ENCODE measurements around the gene ADGRG7. TPM values are rescaled to one million over a fixed set of nuclear protein-coding genes. Genes with fewer than 3 reads are reported as not detected.

ADGRG7 gene
- total RNA-seq, 6 experiments from 2014 or later = not detected

- Mint-ChIP-seq H3K4me1 (ENCODE audit: low read depth) (peaks cover 34% of the 10 kb centered on the region), H3K36me3 (ENCODE audit: low read depth) (peaks cover 4% of the 10 kb centered on the region; the same call in 1 of the 2 replicates), H3K27me3 (ENCODE audit: insufficient read depth) (no peaks in the 10 kb centered on the region)
Observed at GRCh38 chr3:100563652-100564211, 45.7 kb upstream of the ADGRG7 start.

DNA sequence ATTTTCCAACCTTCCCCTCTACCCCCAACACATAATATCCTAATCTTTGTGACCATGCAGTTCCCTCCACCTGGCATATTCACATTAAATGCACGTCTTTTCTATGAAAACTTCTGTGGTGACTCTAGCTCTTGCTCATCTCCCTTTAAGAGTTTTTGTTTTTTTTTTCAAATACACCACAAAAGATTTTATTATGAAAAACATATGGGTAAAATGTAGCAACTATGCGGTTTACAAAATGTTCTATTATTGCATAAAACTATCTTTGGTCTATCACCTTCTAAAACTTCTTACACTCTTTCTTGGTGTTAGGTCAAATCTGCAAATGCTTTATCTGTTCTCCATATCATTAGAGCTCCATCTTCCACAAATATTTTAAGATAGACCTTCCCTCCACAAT is 38.6 kb upstream of the ADGRG7 start:
- no peak for DNase-seq
- TF ChIP-seq, protein P1, sequence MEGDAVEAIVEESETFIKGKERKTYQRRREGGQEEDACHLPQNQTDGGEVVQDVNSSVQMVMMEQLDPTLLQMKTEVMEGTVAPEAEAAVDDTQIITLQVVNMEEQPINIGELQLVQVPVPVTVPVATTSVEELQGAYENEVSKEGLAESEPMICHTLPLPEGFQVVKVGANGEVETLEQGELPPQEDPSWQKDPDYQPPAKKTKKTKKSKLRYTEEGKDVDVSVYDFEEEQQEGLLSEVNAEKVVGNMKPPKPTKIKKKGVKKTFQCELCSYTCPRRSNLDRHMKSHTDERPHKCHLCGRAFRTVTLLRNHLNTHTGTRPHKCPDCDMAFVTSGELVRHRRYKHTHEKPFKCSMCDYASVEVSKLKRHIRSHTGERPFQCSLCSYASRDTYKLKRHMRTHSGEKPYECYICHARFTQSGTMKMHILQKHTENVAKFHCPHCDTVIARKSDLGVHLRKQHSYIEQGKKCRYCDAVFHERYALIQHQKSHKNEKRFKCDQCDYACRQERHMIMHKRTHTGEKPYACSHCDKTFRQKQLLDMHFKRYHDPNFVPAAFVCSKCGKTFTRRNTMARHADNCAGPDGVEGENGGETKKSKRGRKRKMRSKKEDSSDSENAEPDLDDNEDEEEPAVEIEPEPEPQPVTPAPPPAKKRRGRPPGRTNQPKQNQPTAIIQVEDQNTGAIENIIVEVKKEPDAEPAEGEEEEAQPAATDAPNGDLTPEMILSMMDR (IDR thresholded peaks at IDR 0.05) = no peak
- Mint-ChIP-seq H3K9me3 (no peaks in the 10 kb centered on the region), H3K4me1 (ENCODE audit: low read depth) (no peaks in the 10 kb centered on the region), H3K4me3 (no peak overlapping the region), H3K27ac (no peak overlapping the region), H3K27me3 (ENCODE audit: insufficient read depth) (no peaks in the 10 kb centered on the region), H3K36me3 (ENCODE audit: low read depth) (peaks cover 11% of the 10 kb centered on the region)

More at GRCh38 chr3:100563652-100564211, 45.7 kb upstream of the ADGRG7 start:
- Mint-ChIP-seq H3K4me3 (no peak overlapping the region), H3K27ac (no peak overlapping the region), H3K9me3 (no peaks in the 10 kb centered on the region)
- TF ChIP-seq, protein P1 (IDR thresholded peaks at IDR 0.05) = no peak
- DNase-seq = no peak

DNA sequence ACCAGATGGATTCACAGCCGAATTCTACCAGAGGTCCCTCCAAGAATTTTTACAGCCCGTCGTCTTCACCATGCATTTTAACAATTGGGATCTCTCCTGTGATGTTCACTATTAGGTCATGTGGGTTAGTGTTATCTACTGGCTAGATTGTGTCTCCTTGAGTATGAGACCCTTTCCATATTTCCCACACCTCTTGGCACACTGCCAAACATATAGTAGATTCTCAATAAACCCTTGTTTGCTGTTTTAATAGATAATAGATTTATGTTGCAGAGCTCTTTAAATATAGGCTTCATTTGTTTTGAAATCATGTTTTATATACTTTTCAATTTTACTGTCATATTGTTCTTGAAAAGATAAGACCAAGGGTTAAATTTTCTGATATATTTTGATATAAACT is 34.9 kb upstream of the ADGRG7 start:
- peaks cover 5% of the 10 kb centered on the region; the same call in 1 of the 2 replicates for H3K4me1 Mint-ChIP-seq (ENCODE audit: low read depth)
- TF ChIP-seq, protein P1 (IDR thresholded peaks at IDR 0.05) = no peak
- no peaks in the 10 kb centered on the region for H3K9me3 Mint-ChIP-seq
- H3K27ac Mint-ChIP-seq = no peak overlapping the region
- H3K36me3 Mint-ChIP-seq (ENCODE audit: low read depth) = peaks cover 5% of the 10 kb centered on the region; the same call in 1 of the 2 replicates
- H3K4me3 Mint-ChIP-seq = no peak overlapping the region
- no peaks in the 10 kb centered on the region for H3K27me3 Mint-ChIP-seq (ENCODE audit: insufficient read depth)
- no peak for DNase-seq

DNA sequence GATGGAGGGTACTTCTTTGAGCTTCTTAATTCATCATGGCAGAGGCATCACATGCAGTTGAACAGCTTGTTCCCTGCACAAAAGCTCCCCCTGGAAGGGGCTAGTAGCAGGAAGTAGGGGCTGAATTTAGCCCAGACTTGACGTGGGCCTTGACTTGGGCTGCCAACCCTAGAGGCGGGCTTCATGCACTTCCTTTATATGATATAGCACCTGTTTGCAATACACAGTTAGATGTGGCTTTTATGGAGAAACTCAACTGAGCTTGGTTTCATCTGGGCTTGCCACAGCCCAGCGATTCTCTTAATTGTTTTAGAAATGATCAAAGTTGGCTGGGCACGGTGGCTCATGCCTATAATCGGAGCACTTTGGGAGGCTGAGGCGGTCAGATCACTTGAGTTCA is 33.7 kb upstream of the ADGRG7 start:
- Mint-ChIP-seq H3K27me3 (ENCODE audit: insufficient read depth) (no peaks in the 10 kb centered on the region), H3K4me3 (no peak overlapping the region), H3K9me3 (no peaks in the 10 kb centered on the region), H3K4me1 (ENCODE audit: low read depth) (peaks cover 5% of the 10 kb centered on the region; the same call in 1 of the 2 replicates), H3K27ac (no peak overlapping the region), H3K36me3 (ENCODE audit: low read depth) (peaks cover 5% of the 10 kb centered on the region; the same call in 1 of the 2 replicates)
- DNase-seq = no peak
- TF ChIP-seq, protein P1 (IDR thresholded peaks at IDR 0.05) = no peak

- no peak for DNase-seq
- no peaks in the 10 kb centered on the region for H3K9me3 Mint-ChIP-seq
- no peaks in the 10 kb centered on the region for H3K36me3 Mint-ChIP-seq (ENCODE audit: low read depth)
- TF ChIP-seq, protein P1 (IDR thresholded peaks at IDR 0.05) = no peak
- H3K4me1 Mint-ChIP-seq (ENCODE audit: low read depth) = peaks cover 21% of the 10 kb centered on the region
- no peaks in the 10 kb centered on the region for H3K27me3 Mint-ChIP-seq (ENCODE audit: insufficient read depth)
- H3K4me3 Mint-ChIP-seq = no peak overlapping the region
- no peak overlapping the region for H3K27ac Mint-ChIP-seq
Observed at GRCh38 chr3:100577382-100578008, 31.9 kb upstream of the ADGRG7 start.
